D721Med (cell line): ENCODE measurements around the gene UBN1.

ENCODE experiments used
- DNase-seq: peaks from one replicate; pipeline ENCODE4 v3.0.0; 2011; ENCODE audit warnings: low spot score; ENCODE audit not compliant: insufficient read length
- FAIRE-seq: peaks from 2 replicates; lab custom pipeline; 2011; peaks lifted over from hg19 to GRCh38; lab: Jason Lieb, UNC
- TF ChIP-seq, protein P1 (sequence below): IDR thresholded peaks from 2 replicates; pipeline ENCODE4 v1.5.1; 2012; ENCODE audit warnings: mild to moderate bottlenecking, control low read depth; ENCODE audit not compliant: insufficient read depth; ENCODE audit errors: missing control alignments

Gene UBN1

DNA sequence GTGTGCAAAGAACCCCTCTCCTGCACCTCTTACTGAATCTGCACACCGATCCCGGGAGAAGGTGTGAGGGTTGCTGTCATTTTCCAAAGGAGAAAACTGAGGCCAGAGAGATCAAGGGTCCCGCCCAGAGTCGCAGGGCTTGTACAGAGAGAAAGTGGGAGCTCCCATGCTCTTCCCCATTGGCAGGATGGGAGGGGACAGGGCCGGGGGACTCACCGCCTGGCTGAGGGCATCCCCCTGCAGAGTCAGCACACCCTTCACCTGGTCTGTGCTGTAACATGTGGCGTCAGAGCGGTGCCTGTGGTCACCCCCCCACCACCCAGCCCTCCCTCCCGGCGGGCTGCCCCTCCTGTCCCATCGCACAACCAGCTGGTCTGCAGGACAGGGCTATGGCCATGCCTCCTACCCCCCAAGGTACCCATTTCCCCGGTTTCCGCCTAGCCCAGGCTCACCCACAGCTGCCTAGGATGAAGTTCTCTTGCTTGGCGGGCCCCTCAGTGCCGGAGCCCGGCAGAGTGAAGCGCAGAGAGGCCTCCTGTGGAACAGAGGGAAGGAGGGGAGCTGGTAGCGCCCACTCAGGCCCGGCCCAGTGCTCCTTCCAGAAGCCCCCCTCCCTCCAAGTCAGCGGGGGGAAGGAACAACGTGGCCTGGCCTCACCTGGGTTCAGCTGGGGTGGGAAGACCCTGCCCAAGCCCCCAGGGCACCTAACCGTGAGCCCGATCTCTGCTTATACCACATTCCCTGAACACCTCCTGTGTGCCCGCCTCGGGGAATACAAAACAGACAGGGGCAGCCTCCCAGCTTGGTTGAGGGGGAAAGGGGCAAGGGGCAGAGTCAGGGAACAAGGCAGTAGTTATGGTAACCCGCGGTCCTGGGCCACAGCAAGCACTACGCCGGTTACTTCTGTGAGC lies 46.0 kb upstream of the UBN1 start:
- TF ChIP-seq, protein P1, sequence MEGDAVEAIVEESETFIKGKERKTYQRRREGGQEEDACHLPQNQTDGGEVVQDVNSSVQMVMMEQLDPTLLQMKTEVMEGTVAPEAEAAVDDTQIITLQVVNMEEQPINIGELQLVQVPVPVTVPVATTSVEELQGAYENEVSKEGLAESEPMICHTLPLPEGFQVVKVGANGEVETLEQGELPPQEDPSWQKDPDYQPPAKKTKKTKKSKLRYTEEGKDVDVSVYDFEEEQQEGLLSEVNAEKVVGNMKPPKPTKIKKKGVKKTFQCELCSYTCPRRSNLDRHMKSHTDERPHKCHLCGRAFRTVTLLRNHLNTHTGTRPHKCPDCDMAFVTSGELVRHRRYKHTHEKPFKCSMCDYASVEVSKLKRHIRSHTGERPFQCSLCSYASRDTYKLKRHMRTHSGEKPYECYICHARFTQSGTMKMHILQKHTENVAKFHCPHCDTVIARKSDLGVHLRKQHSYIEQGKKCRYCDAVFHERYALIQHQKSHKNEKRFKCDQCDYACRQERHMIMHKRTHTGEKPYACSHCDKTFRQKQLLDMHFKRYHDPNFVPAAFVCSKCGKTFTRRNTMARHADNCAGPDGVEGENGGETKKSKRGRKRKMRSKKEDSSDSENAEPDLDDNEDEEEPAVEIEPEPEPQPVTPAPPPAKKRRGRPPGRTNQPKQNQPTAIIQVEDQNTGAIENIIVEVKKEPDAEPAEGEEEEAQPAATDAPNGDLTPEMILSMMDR, result no peak
- FAIRE-seq, result no peak
- DNase-seq, result no peak

DNA sequence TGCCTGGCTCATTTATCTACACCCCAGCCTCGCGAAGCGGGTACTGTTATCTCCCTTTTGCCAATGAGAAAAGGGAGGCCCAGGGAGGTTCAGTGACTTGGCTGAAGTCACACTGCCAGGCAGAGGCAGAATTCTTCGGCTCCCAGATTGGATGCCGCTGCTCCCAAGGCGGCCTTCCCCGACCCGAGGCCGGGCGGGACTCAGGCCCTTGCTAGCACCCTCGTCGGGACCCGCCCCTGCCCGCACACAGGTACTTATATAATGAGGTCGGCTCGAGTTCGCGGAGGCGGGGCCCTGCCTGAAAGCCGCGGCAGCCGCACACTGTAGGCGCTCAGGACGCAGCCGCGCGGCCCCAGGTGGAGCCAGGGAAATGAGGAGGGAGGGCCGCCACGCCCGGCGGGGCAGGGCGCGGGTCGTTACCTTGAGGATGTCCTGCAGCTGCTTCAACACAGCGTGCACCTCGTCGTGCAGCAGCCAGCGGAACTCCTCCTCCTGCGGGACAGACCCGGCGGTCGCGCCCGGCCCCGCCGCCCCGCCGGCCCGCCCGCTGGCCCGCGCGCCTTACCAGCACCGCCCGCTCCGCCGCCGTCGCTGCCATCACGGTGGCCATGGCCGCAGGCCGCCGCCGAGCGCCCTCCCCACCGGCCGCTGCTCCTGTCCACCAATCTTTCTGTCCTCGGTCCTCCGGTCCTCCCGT lies 45.2 kb upstream of the UBN1 start, which contains the start of gene ROGDI:
TSS of gene ROGDI (minus strand) at position 672 of the 697 bp plus-strand sequence. CDS start at position 610, 62 bp downstream.
- TF ChIP-seq, protein P1, result no peak
- peak; percentile 36 for DNase-seq

DNA sequence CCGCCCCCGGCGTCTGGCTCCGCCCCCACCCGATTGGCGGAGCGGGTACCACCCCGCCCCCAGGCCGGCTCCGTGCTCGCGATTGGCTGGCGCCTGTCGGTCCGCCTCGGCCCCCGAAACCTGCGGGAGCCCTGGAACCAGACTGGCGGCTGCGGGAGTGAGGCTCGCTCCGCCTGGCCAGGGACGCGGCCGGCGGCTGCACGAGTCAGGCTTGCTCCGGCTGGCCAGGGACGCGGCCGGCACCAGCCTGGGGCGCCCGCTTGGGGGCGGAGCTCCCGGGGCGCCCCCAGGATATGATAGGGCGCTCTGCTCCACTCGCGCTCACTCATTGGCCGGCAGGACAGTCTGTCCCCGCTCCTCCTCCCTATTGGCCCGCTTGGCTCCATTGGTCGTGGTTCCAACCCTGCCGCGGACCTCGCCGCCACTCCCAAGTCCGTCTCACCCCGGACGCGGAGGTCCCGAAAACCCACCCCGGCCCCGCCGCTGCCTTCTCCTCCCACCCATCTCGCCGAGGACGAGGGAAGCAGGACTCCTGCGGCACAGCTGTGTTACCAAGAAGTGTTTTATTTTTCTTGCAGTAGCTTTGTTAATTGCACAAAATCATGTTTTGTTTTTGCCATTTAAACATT lies 44.5 kb upstream of the UBN1 start:
- DNase-seq (peak; percentile 94), FAIRE-seq (no peak)
- TF ChIP-seq, protein P1, result no peak

More for the DNA sequence above, 45.2 kb upstream of the UBN1 start, which contains the start of gene ROGDI:
- FAIRE-seq, result no peak

DNA sequence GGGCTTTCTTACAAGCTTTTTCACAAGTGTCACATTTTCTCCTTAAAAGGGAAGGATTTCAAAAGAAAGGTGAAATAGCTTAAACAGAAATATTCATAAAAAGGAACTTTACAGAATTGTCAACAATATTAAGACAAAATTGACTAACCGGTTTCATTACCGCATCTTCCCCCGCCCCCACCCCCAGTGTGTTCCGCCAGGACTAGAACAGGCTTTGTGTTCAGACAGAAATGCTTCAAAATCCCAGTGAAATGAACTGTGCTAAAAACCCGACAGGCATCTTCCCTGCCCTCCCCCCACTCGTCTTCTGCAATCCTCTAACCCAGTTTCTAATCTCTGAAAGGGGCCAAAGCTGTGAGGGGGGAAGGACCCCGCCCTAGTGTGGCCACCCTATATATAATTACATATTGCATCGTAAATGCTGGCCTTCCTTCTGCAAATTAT lies 43.9 kb upstream of the UBN1 start:
- TF ChIP-seq, protein P1, result no peak
- FAIRE-seq, result no peak
- DNase-seq, result no peak

DNA sequence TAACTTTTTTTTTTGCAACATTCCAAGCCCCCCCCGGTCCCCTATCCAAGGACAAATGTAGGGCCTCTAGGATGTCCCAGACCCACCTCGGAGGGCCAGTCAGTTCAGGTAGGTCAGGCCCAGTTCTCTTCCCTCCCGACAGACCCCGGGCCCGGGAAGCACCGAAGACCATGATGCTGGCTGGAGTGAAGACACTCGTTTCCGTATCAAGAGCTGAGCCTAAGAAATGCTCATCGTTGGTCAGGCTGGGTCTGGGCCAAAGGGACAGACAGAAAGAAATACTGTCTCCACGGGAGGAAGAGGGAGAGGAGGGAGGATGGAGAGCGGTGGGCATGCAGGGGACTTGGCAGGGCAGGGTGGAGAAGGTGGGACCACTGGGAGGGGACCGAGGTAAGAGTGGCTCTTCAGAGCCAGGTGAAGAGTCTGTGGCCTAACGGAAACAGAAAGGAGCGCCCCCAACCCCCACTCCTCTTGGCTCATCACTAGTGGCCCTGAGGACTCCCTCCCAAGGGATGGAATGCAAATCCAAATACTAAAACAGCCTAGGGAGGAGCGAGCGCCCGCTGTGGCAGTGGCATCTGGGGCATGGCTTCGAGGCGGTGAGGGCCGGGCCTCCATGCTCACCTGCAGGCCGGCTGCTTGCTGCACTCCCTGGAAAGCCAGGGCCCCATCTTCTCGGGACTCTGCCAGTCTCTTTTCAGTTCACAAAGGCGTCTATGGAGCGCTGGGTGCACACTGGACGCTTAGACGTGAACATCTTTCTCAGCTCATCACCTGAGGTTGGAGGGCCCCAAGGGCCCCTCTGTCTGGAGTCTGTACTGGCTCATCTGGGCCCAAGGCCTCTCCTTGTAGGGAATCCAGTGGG lies 43.2 kb upstream of the UBN1 start:
- DNase-seq, result no peak
- no peak for FAIRE-seq
- TF ChIP-seq, protein P1, result no peak

DNA sequence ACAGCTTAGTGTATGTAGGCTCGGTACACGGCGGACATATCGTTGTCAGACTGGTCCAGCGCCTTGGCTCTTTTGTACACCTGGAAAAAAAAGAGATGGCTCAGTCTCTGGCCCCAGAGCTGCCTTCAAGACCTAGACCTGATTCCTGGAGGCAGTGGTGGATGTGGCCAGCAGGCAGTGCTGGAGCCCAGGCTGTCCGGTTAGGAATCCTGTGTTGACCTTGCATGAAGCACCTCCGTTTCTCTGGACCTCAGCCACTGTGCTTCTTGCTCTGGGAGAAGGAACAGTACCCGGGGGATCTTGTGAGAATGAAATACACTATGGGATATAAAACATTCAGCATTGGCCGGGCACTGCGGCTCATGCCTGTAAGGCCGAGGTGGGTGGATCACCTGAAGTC lies 42.0 kb upstream of the UBN1 start:
- TF ChIP-seq, protein P1, result no peak
- no peak for FAIRE-seq
- DNase-seq, result no peak
